GM12864 (cell line): ENCODE results near the gene NSUN6.

Source experiments
- DNase-seq: peaks from one replicate; pipeline ENCODE4 v3.0.0-alpha.2; 2011; ENCODE audit warnings: low read depth
- H3K4me3 ChIP-seq: 2 replicates; pipeline ENCODE4 v1.5.1; 2011; ENCODE audit warnings: mild to moderate bottlenecking, low read depth, low read length, control low read depth
- CTCF ChIP-seq: IDR thresholded peaks from 2 replicates; pipeline ENCODE4 v1.5.1; 2011; ENCODE audit warnings: low read depth, mild to moderate bottlenecking, moderate library complexity, low read length, control low read depth, inconsistent platforms; ENCODE audit errors: missing control alignments

Gene NSUN6

GRCh38 chr10:18675086-18675801, 23.9 kb upstream of the NSUN6 start:
- no peak overlapping the region for H3K4me3 ChIP-seq
- DNase-seq, result no peak
- TF ChIP-seq CTCF, result no peak

GRCh38 chr10:18668026-18668425, 16.6 kb upstream of the NSUN6 start:
- no peak for DNase-seq
- TF ChIP-seq CTCF, result no peak
- H3K4me3 ChIP-seq, result no peak overlapping the region

- TF ChIP-seq CTCF, result no peak
- no peak overlapping the region for H3K4me3 ChIP-seq
These were observed 15.4 kb upstream of the NSUN6 start for GRCh38 chr10:18666810-18667209.

GRCh38 chr10:18665815-18666558, 14.6 kb upstream of the NSUN6 start:
- H3K4me3 ChIP-seq, result no peak overlapping the region
- TF ChIP-seq CTCF, result no peak
- no peak for DNase-seq

More at GRCh38 chr10:18666810-18667209, 15.4 kb upstream of the NSUN6 start:
- no peak for DNase-seq

- DNase-seq, result no peak
- no peak overlapping the region for H3K4me3 ChIP-seq
- TF ChIP-seq CTCF, result no peak
These were observed 13.6 kb upstream of the NSUN6 start for GRCh38 chr10:18664841-18665478.

GRCh38 chr10:18660816-18661431, 9.5 kb upstream of the NSUN6 start:
- H3K4me3 ChIP-seq, result peak overlapping the region; percentile 82
- no peak for DNase-seq
- TF ChIP-seq CTCF, result no peak
